Activated CD4-positive, alpha-beta T cell treated with anti-CD3 and anti-CD28 coated beads for 36 hours (primary cell): ENCODE results near the gene RAB11FIP5. TPM values are rescaled to one million over a fixed set of nuclear protein-coding genes. Genes with fewer than 3 reads are reported as not detected.
"Not testable (repeated sequence)": the region's sequence is repeated elsewhere in the genome, so short reads cannot be mapped to it uniquely, and the experiment has no call there.

ENCODE experiments used
- ATAC-seq: fragments of 200-7000 bp; cut with Tn5 transposase; one replicate; pipeline ENCODE4 v1.10.0; 2021; ENCODE audit warnings: mild to moderate bottlenecking, moderate library complexity
- CTCF ChIA-PET: fragments of 350-600 bp; sonication (Branson Sonifier 250); formaldehyde crosslinking; loops from one replicate; lab custom pipeline; 2021; ENCODE audit warnings: antibody characterized with exemption; lab: Charles Lee
- POLR2A ChIA-PET: fragments of 350-600 bp; sonication (Branson Sonifier 250); formaldehyde crosslinking; loops from one replicate; lab custom pipeline; 2021; ENCODE audit warnings: antibody characterized with exemption, inconsistent platforms; lab: Charles Lee
- DNase-seq: peaks from one replicate; pipeline ENCODE4 v3.0.0-alpha.2; 2020
- H3K27ac Mint-ChIP-seq: one replicate; pipeline ENCODE4 v1.8.0; 2021; ENCODE audit warnings: mixed read lengths
- H3K27me3 Mint-ChIP-seq: one replicate; pipeline ENCODE4 v1.8.0; 2021; ENCODE audit warnings: mixed read lengths
- H3K36me3 Mint-ChIP-seq: one replicate; pipeline ENCODE4 v1.8.0; 2021; ENCODE audit warnings: low read depth, mixed read lengths
- H3K4me1 Mint-ChIP-seq: one replicate; pipeline ENCODE4 v1.8.0; 2021; ENCODE audit warnings: mixed read lengths
- H3K4me3 Mint-ChIP-seq: one replicate; pipeline ENCODE4 v1.8.0; 2021; ENCODE audit warnings: mild to moderate bottlenecking, moderate library complexity, mixed read lengths
- H3K9me3 Mint-ChIP-seq: one replicate; pipeline ENCODE4 v1.8.0; 2021; ENCODE audit warnings: low read depth, mixed read lengths
- intact Hi-C, 2 experiments: fragments of 100-400 bp; cut with DNase I in 1 of 2; cut with micrococcal nuclease in 1 of 2; formaldehyde crosslinking; loops; one replicate each; pipeline versions ENCODE4 v1.14.2 to v1.15.1; 2022 to 2024; cut with DNase I, micrococcal nuclease
- total RNA-seq, 2 experiments: library from RNA; stranded (reverse); gene quantifications; one replicate each; pipeline ENCODE4 v1.2.3, GENCODE V29; 2021

Gene RAB11FIP5
- total RNA-seq, 2 experiments from 2014 or later, result 16.4 to 16.5 TPM

- ATAC-seq (no peak), DNase-seq (no peak)
- H3K36me3 Mint-ChIP-seq, result no peaks in the 10 kb centered on the region
- ChIA-PET POLR2A (no interaction called here), CTCF (no interaction called here)
- no peaks in the 10 kb centered on the region for H3K4me1 Mint-ChIP-seq
- no peak overlapping the region for H3K4me3 Mint-ChIP-seq
- H3K9me3 Mint-ChIP-seq, result no peaks in the 10 kb centered on the region
- peaks cover 14% of the 10 kb centered on the region for H3K27me3 Mint-ChIP-seq
- H3K27ac Mint-ChIP-seq, result no peak overlapping the region
- intact Hi-C loops, result no loop called here
Measured at GRCh38 chr2:73122536-73122935, 9.8 kb upstream of the RAB11FIP5 start.

- DNase-seq, H3K4me3 Mint-ChIP-seq, H3K9me3 Mint-ChIP-seq, H3K36me3 Mint-ChIP-seq, H3K27ac Mint-ChIP-seq, ATAC-seq, H3K4me1 Mint-ChIP-seq, POLR2A ChIA-PET, intact Hi-C loops: not testable (repeated sequence)
- CTCF ChIA-PET, result interaction anchor here (0.6 kb wide), 1 partner anchor 28 kb away, joined by 3 read pairs; no protein-coding TSS in a partner anchor
- peaks cover 13% of the 10 kb centered on the region for H3K27me3 Mint-ChIP-seq
Measured at GRCh38 chr2:73119611-73120239, 7.0 kb upstream of the RAB11FIP5 start.

- intact Hi-C loops, result no loop called here
- ChIA-PET POLR2A (interaction anchor here (0.8 kb wide), 1 partner anchor 12 kb away, joined by 5 read pairs; no protein-coding TSS in a partner anchor), CTCF (interaction anchor here (0.6 to 1.6 kb wide), 3 partner anchors 23 to 110 kb away, joined by 4 to 5 read pairs (median 5); no protein-coding TSS in a partner anchor)
- H3K36me3 Mint-ChIP-seq, result no peaks in the 10 kb centered on the region
- H3K9me3 Mint-ChIP-seq, result no peaks in the 10 kb centered on the region
- no peak for ATAC-seq
- H3K27ac Mint-ChIP-seq, result no peak overlapping the region
- H3K27me3 Mint-ChIP-seq, result peaks cover 2% of the 10 kb centered on the region
- peaks cover 7% of the 10 kb centered on the region for H3K4me1 Mint-ChIP-seq
- H3K4me3 Mint-ChIP-seq, result no peak overlapping the region
- DNase-seq, result no peak
Measured at GRCh38 chr2:73117441-73117840, 4.7 kb upstream of the RAB11FIP5 start.

GRCh38 chr2:73116182-73116960 is 3.6 kb upstream of the RAB11FIP5 start:
- intact Hi-C loops, result no loop called here
- ChIA-PET POLR2A (no interaction called here), CTCF (interaction anchor here (0.6 to 1.6 kb wide), 3 partner anchors 8 to 61 kb away, joined by 4 to 5 read pairs (median 4); no protein-coding TSS in a partner anchor)
- DNase-seq, result no peak
- peaks cover 11% of the 10 kb centered on the region for H3K4me1 Mint-ChIP-seq
- H3K4me3 Mint-ChIP-seq, result no peak overlapping the region
- H3K27ac Mint-ChIP-seq, result no peak overlapping the region
- ATAC-seq, result no peak
- peaks cover 2% of the 10 kb centered on the region for H3K27me3 Mint-ChIP-seq
- no peaks in the 10 kb centered on the region for H3K9me3 Mint-ChIP-seq
- no peaks in the 10 kb centered on the region for H3K36me3 Mint-ChIP-seq

GRCh38 chr2:73114273-73114867 is 1.6 kb upstream of the RAB11FIP5 start:
- DNase-seq, result no peak
- H3K4me3 Mint-ChIP-seq, result peak overlapping the region; percentile 48
- ATAC-seq, result no peak
- ChIA-PET CTCF (interaction anchor here (0.7 to 1.5 kb wide), 6 partner anchors 15 to 98 kb away, joined by 3 to 4 read pairs (median 4); no protein-coding TSS in a partner anchor), POLR2A (no interaction called here)
- no peak overlapping the region for H3K27ac Mint-ChIP-seq
- intact Hi-C loops, result loop anchor here in 1 of 2 experiments (5.0 kb wide), 2 partner anchors 178 to 287 kb away; partner anchors contain the start of genes EGR4 and EXOC6B
- H3K9me3 Mint-ChIP-seq, result no peaks in the 10 kb centered on the region
- H3K4me1 Mint-ChIP-seq, result peaks cover 21% of the 10 kb centered on the region
- peaks cover 2% of the 10 kb centered on the region for H3K27me3 Mint-ChIP-seq
- no peaks in the 10 kb centered on the region for H3K36me3 Mint-ChIP-seq

GRCh38 chr2:73112026-73112912 is 479 bp downstream of the RAB11FIP5 start:
- ChIA-PET CTCF (interaction anchor here (0.5 to 4.2 kb wide), 9 partner anchors 8 to 1828 kb away, joined by 3 to 18 read pairs (median 3); no protein-coding TSS in a partner anchor), POLR2A (interaction anchor here (0.6 to 1.1 kb wide), 3 partner anchors 24 to 122 kb away, joined by 3 read pairs; partner anchors contain the start of gene CCT7)
- intact Hi-C loops, result loop anchor here (2.0 to 5.0 kb wide), 5 partner anchors 65 to 285 kb away; partner anchors contain the start of genes ALMS1 (in 1 of the 2), EGR4 (in 1 of the 2), EMX1 (in 1 of the 2) and EXOC6B (in 1 of the 2)
- Mint-ChIP-seq H3K4me1 (peaks cover 25% of the 10 kb centered on the region), H3K36me3 (no peaks in the 10 kb centered on the region), H3K4me3 (peak overlapping the region; percentile 79), H3K9me3 (no peaks in the 10 kb centered on the region), H3K27me3 (peaks cover 2% of the 10 kb centered on the region), H3K27ac (peak overlapping the region; percentile 40)
- DNase-seq (peak; percentile 57), ATAC-seq (peak; percentile 21)

- POLR2A ChIA-PET, result no interaction called here
- Mint-ChIP-seq H3K4me3 (peak overlapping the region; percentile 79), H3K9me3 (no peaks in the 10 kb centered on the region), H3K4me1 (peaks cover 25% of the 10 kb centered on the region), H3K27me3 (peaks cover 2% of the 10 kb centered on the region), H3K36me3 (no peaks in the 10 kb centered on the region), H3K27ac (peak overlapping the region; percentile 40)
- intact Hi-C loops, result loop anchor here (2.0 to 5.0 kb wide), 5 partner anchors 65 to 284 kb away; partner anchors contain the start of genes ALMS1 (in 1 of the 2), EGR4 (in 1 of the 2), EMX1 (in 1 of the 2) and EXOC6B (in 1 of the 2)
- peak; percentile 7 for ATAC-seq
- CTCF ChIA-PET, result interaction anchor here (0.6 to 4.2 kb wide), 7 partner anchors 12 to 1827 kb away, joined by 3 to 18 read pairs (median 3); no protein-coding TSS in a partner anchor
- peak; percentile 32 for DNase-seq
Measured at GRCh38 chr2:73111073-73112025, 1.4 kb downstream of the RAB11FIP5 start.

- intact Hi-C loops, result loop anchor here in 1 of 2 experiments (5.0 kb wide), 2 partner anchors 182 to 283 kb away; partner anchors contain the start of genes EGR4 and EXOC6B
- Mint-ChIP-seq H3K4me1 (peaks cover 25% of the 10 kb centered on the region), H3K27ac (no peak overlapping the region), H3K9me3 (no peaks in the 10 kb centered on the region), H3K36me3 (no peaks in the 10 kb centered on the region), H3K27me3 (peaks cover 2% of the 10 kb centered on the region), H3K4me3 (peak overlapping the region; percentile 79)
- DNase-seq (no peak), ATAC-seq (no peak)
- POLR2A ChIA-PET, result no interaction called here
- CTCF ChIA-PET, result interaction anchor here (1.0 to 4.2 kb wide), 3 partner anchors 16 to 67 kb away, joined by 3 to 18 read pairs (median 3); no protein-coding TSS in a partner anchor
Measured at GRCh38 chr2:73110168-73111072, 2.3 kb downstream of the RAB11FIP5 start.
